ENCODE data around the gene NOP56. TPM values are rescaled to one million over a fixed set of nuclear protein-coding genes. Genes with fewer than 3 reads are reported as not detected.

NOP56 gene
- total RNA-seq, 1 experiment from 2014 or later: 582 TPM

DNA sequence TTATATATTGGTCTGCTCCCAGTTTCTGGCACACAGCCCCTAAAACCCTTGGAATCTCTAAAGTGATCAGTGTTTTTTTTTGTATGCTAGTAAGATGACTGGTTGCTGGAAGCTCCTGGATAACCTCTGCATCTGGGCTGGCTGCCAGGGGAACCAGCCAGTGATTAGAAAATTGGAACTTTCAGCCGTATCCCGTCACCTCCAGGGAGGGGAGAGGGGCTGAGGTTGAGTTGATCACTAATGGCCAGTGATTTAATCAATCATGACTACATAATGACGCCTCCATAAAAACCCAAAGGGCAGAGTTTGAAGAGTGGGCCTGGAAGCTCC lies 48.0 kb upstream of the NOP56 start:
- Histone ChIP-seq H3K9me2 (ENCODE audit: insufficient read depth) (no peaks in the 10 kb centered on the region), H3K27me3 (ENCODE audit: insufficient read depth, low read length) (no peaks in the 10 kb centered on the region), H3K36me3 (ENCODE audit: control insufficient read depth in 1 of 2, insufficient read depth in 2 of 2, low read length in 2 of 2) (no peaks in the 10 kb centered on the region), H3K4me1 (ENCODE audit: control insufficient read depth in 1 of 2, insufficient read depth in 2 of 2, low read length in 2 of 2) (no peaks in the 10 kb centered on the region), H3K9me3 (ENCODE audit: control insufficient read depth in 1 of 2, insufficient read depth in 1 of 2, low read depth in 1 of 2, low read length in 2 of 2) (peaks cover 0 to 9% of the 10 kb centered on the region in 2 experiments; a peak in 1 of 4 replicates), H3K4me3 (replicated peaks in 1 of 2; ENCODE audit: low read depth in 1 of 2, low read length in 2 of 2) (no peak overlapping the region), H4K20me1 (ENCODE audit: insufficient read depth) (no peaks in the 10 kb centered on the region), H3K9ac (ENCODE audit: low read length) (no peak overlapping the region), H3K79me2 (ENCODE audit: insufficient read depth, low read length) (no peaks in the 10 kb centered on the region), H2AFZ (ENCODE audit: low read depth, low read length, poor library complexity, severe bottlenecking) (no peak overlapping the region), H3K27ac (ENCODE audit: low read depth, low read length) (no peak overlapping the region), H3K4me2 (ENCODE audit: low read length) (no peak overlapping the region)
- RAD21 ChIA-PET (ENCODE audit: low non-redundant PET in 1 of 2, low total read pairs in 2 of 2, uncharacterized antibody in 2 of 2, unreplicated experiment in 2 of 2): no interaction called here
- DNase-seq (ENCODE audit: low read depth, low spot score) (no peak), ATAC-seq (no peak)
- no TSS peak for BruUV-seq (replicated peaks)
- intact Hi-C loops (cut with micrococcal nuclease): no loop called here
- POLR2A ChIA-PET: no interaction called here
- CTCF ChIA-PET: no interaction called here
- TF ChIP-seq JUND (IDR thresholded peaks at IDR 0.05) (no peak), ZNF274 (IDR thresholded peaks at IDR 0.05; ENCODE audit: low read depth, low read length) (no peak), RAD21 (IDR thresholded peaks at IDR 0.05; ENCODE audit: low read depth) (no peak), SIN3A (IDR thresholded peaks at IDR 0.05; ENCODE audit: low read depth) (no peak), EGR1 (IDR thresholded peaks at IDR 0.05; ENCODE audit: low read depth) (no peak), CBX3 (IDR thresholded peaks at IDR 0.05; ENCODE audit: low read depth) (no peak), ELF1 (IDR thresholded peaks at IDR 0.05; ENCODE audit: borderline replicate concordance, low read depth) (no peak), ZFX (IDR thresholded peaks at IDR 0.05) (no peak), POLR2A (IDR thresholded peaks at IDR 0.05; ENCODE audit: borderline replicate concordance, extremely low read depth, insufficient read depth, insufficient read length) (no peak), SRF (IDR thresholded peaks at IDR 0.05; ENCODE audit: low read depth) (no peak), SP1 (IDR thresholded peaks at IDR 0.05; ENCODE audit: low read depth) (no peak)
- TF ChIP-seq, protein P1, sequence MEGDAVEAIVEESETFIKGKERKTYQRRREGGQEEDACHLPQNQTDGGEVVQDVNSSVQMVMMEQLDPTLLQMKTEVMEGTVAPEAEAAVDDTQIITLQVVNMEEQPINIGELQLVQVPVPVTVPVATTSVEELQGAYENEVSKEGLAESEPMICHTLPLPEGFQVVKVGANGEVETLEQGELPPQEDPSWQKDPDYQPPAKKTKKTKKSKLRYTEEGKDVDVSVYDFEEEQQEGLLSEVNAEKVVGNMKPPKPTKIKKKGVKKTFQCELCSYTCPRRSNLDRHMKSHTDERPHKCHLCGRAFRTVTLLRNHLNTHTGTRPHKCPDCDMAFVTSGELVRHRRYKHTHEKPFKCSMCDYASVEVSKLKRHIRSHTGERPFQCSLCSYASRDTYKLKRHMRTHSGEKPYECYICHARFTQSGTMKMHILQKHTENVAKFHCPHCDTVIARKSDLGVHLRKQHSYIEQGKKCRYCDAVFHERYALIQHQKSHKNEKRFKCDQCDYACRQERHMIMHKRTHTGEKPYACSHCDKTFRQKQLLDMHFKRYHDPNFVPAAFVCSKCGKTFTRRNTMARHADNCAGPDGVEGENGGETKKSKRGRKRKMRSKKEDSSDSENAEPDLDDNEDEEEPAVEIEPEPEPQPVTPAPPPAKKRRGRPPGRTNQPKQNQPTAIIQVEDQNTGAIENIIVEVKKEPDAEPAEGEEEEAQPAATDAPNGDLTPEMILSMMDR (IDR thresholded peaks at IDR 0.05 in 2 of 3, conservative IDR thresholded peaks at IDR 0.05 in 1 of 3; ENCODE audit: borderline replicate concordance in 1 of 3, insufficient read depth in 1 of 3, low read depth in 2 of 3, low read length in 2 of 3): no peak
- TF ChIP-seq, protein P2, sequence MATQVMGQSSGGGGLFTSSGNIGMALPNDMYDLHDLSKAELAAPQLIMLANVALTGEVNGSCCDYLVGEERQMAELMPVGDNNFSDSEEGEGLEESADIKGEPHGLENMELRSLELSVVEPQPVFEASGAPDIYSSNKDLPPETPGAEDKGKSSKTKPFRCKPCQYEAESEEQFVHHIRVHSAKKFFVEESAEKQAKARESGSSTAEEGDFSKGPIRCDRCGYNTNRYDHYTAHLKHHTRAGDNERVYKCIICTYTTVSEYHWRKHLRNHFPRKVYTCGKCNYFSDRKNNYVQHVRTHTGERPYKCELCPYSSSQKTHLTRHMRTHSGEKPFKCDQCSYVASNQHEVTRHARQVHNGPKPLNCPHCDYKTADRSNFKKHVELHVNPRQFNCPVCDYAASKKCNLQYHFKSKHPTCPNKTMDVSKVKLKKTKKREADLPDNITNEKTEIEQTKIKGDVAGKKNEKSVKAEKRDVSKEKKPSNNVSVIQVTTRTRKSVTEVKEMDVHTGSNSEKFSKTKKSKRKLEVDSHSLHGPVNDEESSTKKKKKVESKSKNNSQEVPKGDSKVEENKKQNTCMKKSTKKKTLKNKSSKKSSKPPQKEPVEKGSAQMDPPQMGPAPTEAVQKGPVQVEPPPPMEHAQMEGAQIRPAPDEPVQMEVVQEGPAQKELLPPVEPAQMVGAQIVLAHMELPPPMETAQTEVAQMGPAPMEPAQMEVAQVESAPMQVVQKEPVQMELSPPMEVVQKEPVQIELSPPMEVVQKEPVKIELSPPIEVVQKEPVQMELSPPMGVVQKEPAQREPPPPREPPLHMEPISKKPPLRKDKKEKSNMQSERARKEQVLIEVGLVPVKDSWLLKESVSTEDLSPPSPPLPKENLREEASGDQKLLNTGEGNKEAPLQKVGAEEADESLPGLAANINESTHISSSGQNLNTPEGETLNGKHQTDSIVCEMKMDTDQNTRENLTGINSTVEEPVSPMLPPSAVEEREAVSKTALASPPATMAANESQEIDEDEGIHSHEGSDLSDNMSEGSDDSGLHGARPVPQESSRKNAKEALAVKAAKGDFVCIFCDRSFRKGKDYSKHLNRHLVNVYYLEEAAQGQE (IDR thresholded peaks at IDR 0.05; ENCODE audit: low read depth): no peak
